OCI-LY3 (cell line): Measurements from ENCODE around the gene ANKRD42.

Source experiments
- H2AFZ ChIP-seq: fragments of 200-600, 300-600 bp; shearing (Covaris generic); 2 replicates; pipeline ENCODE4 v1.6.0; 2014; ENCODE audit warnings: antibody characterized with exemption, low read depth, low read length
- H3K27ac ChIP-seq: fragments of 200-600, 300-600 bp; sonication (generic); 2 replicates; pipeline ENCODE4 v1.5.1; 2014; ENCODE audit warnings: mild to moderate bottlenecking, low read length, moderate library complexity, mixed read lengths
- H3K27me3 ChIP-seq: fragments of 200-600, 300-600 bp; sonication (generic); 2 replicates; pipeline ENCODE4 v1.6.1; 2014; ENCODE audit warnings: low read depth, low read length, mixed read lengths
- H3K36me3 ChIP-seq: fragments of 200-600, 300-600 bp; sonication (generic); replicated peaks from 2 replicates; pipeline ENCODE3; 2014; ENCODE audit warnings: low read depth, low read length, mixed read lengths
- H3K4me1 ChIP-seq: fragments of 300-600, 200-600 bp; sonication (generic); 2 replicates; pipeline ENCODE4 v1.6.1; 2014; ENCODE audit warnings: low read length, mixed read lengths
- H3K4me2 ChIP-seq: fragments of 200-600, 300-600 bp; sonication (generic); 2 replicates; pipeline ENCODE4 v1.6.1; 2014; ENCODE audit warnings: low read length, mixed read lengths
- H3K4me3 ChIP-seq: fragments of 300-600, 200-600 bp; sonication (generic); 2 replicates; pipeline ENCODE4 v1.5.1; 2014; ENCODE audit warnings: antibody characterized with exemption, mild to moderate bottlenecking, low read length, moderate library complexity
- H3K79me2 ChIP-seq: fragments of 300-600, 200-600 bp; shearing (Covaris generic); 2 replicates; pipeline ENCODE4 v1.6.1; 2014; ENCODE audit warnings: mild to moderate bottlenecking, low read length, mixed read lengths
- H3K9ac ChIP-seq: fragments of 300-600, 200-600 bp; shearing (Covaris generic); 2 replicates; pipeline ENCODE4 v1.6.0; 2014; ENCODE audit warnings: mild to moderate bottlenecking, low read length, moderate library complexity
- H3K9me3 ChIP-seq: fragments of 200-600, 300-600 bp; shearing (Covaris generic); 2 replicates; pipeline ENCODE4 v1.6.1; 2014; ENCODE audit warnings: low read length, mixed read lengths; ENCODE audit not compliant: insufficient read depth
- H4K20me1 ChIP-seq: fragments of 200-600, 300-600 bp; sonication (generic); 2 replicates; pipeline ENCODE4 v1.6.1; 2016; ENCODE audit warnings: low read length, mixed read lengths; ENCODE audit not compliant: insufficient read depth
- CTCF ChIP-seq: fragments of 200-600, 300-600 bp; sonication (generic); IDR thresholded peaks from 2 replicates; pipeline ENCODE4 v1.5.1; 2014; ENCODE audit warnings: antibody characterized with exemption, low read length, low read depth
- EZH2phosphoT487 ChIP-seq: fragments of 200-600 bp; shearing (Covaris generic); IDR thresholded peaks from 2 replicates; pipeline ENCODE4 v1.6.1; 2018; ENCODE audit warnings: antibody characterized with exemption, mixed run types, low read depth

The ANKRD42 gene

GRCh38 chr11:83157594-83158356 is 35.7 kb upstream of the ANKRD42 start:
- Histone ChIP-seq H3K4me1 (peaks cover 54% of the 10 kb centered on the region), H3K4me2 (peak overlapping the region; percentile 96), H3K4me3 (peak overlapping the region; percentile 92), H4K20me1 (peaks cover 45% of the 10 kb centered on the region), H3K79me2 (peaks cover 59% of the 10 kb centered on the region), H3K9me3 (no peaks in the 10 kb centered on the region), H3K36me3 (peaks cover 43% of the 10 kb centered on the region), H3K9ac (peak overlapping the region; percentile 96), H3K27ac (peak overlapping the region; percentile 88), H2AFZ (no peak overlapping the region), H3K27me3 (no peaks in the 10 kb centered on the region)
- TF ChIP-seq CTCF = no peak
- TF ChIP-seq EZH2phosphoT487 = no peak

GRCh38 chr11:83158357-83158786 is 35.1 kb upstream of the ANKRD42 start:
- Histone ChIP-seq H2AFZ (no peak overlapping the region), H3K27me3 (no peaks in the 10 kb centered on the region), H4K20me1 (peaks cover 51% of the 10 kb centered on the region), H3K4me3 (peak overlapping the region; percentile 92), H3K27ac (peak overlapping the region; percentile 88), H3K9ac (peak overlapping the region; percentile 96), H3K36me3 (peaks cover 43% of the 10 kb centered on the region), H3K9me3 (no peaks in the 10 kb centered on the region), H3K4me1 (peaks cover 54% of the 10 kb centered on the region), H3K79me2 (peaks cover 65% of the 10 kb centered on the region), H3K4me2 (peak overlapping the region; percentile 96)
- TF ChIP-seq CTCF (0 out of 2 replicates have a peak, but pooled peaks have one; percentile 3), EZH2phosphoT487 (no peak)

GRCh38 chr11:83158965-83159901 is 34.3 kb upstream of the ANKRD42 start:
- H2AFZ ChIP-seq = no peak overlapping the region
- no peaks in the 10 kb centered on the region for H3K9me3 ChIP-seq
- H3K9ac ChIP-seq = peak overlapping the region; percentile 96
- H3K4me3 ChIP-seq = peak overlapping the region; percentile 92
- H3K4me1 ChIP-seq = peaks cover 47% of the 10 kb centered on the region
- peak overlapping the region; percentile 96 for H3K4me2 ChIP-seq
- TF ChIP-seq CTCF (no peak), EZH2phosphoT487 (no peak)
- peak overlapping the region; percentile 88 for H3K27ac ChIP-seq
- no peaks in the 10 kb centered on the region for H3K27me3 ChIP-seq
- H3K36me3 ChIP-seq = peaks cover 50% of the 10 kb centered on the region
- peaks cover 51% of the 10 kb centered on the region for H4K20me1 ChIP-seq
- H3K79me2 ChIP-seq = peaks cover 73% of the 10 kb centered on the region
